GM21360 (cell line): ENCODE results near the gene ALKBH6.
"Not testable (repeated sequence)": the region's sequence is repeated elsewhere in the genome, so short reads cannot be mapped to it uniquely, and the experiment has no call there.

Experiments used
- ATAC-seq: cut with Tn5 transposase; IDR thresholded peaks from one replicate; pipeline ENCODE4 v1.9.1; 2021; ENCODE audit warnings: mild to moderate bottlenecking, moderate library complexity; ENCODE audit not compliant: unreplicated experiment

The ALKBH6 gene

GRCh38 chr19:35993923-35994598 lies 20.0 kb downstream of the ALKBH6 start:
- no peak for ATAC-seq

GRCh38 chr19:35992907-35993765 lies 20.9 kb downstream of the ALKBH6 start:
- no peak for ATAC-seq

GRCh38 chr19:35991731-35992450 lies 22.1 kb downstream of the ALKBH6 start:
- ATAC-seq: no peak

- no peak for ATAC-seq
Observed at GRCh38 chr19:35990771-35991730, 23.0 kb downstream of the ALKBH6 start.

- no peak for ATAC-seq
Observed at GRCh38 chr19:35990156-35990555, 23.9 kb downstream of the ALKBH6 start.

- ATAC-seq: no peak
Observed at GRCh38 chr19:35988824-35989223, 25.2 kb downstream of the ALKBH6 start.

- ATAC-seq: no peak
Observed at GRCh38 chr19:35987571-35987896, 26.5 kb downstream of the ALKBH6 start.

- ATAC-seq: no peak
Observed at GRCh38 chr19:35986664-35987570, 27.1 kb downstream of the ALKBH6 start.

- ATAC-seq: no peak
Observed at GRCh38 chr19:35986111-35986510, 27.9 kb downstream of the ALKBH6 start.

GRCh38 chr19:35983177-35983576 lies 30.8 kb downstream of the ALKBH6 start:
- no peak for ATAC-seq

GRCh38 chr19:35980997-35981396 lies 33.0 kb downstream of the ALKBH6 start:
- ATAC-seq: not testable (repeated sequence)

GRCh38 chr19:35978832-35979365 lies 35.1 kb downstream of the ALKBH6 start:
- no peak for ATAC-seq

- ATAC-seq: no peak
Observed at GRCh38 chr19:35978271-35978670, 35.7 kb downstream of the ALKBH6 start.

GRCh38 chr19:35977446-35978222 lies 36.4 kb downstream of the ALKBH6 start:
- ATAC-seq: no peak

GRCh38 chr19:35975608-35976214 lies 38.3 kb downstream of the ALKBH6 start:
- ATAC-seq: no peak

GRCh38 chr19:35973487-35973886 lies 40.5 kb downstream of the ALKBH6 start:
- no peak for ATAC-seq

- no peak for ATAC-seq
Observed at GRCh38 chr19:35966771-35967170, 47.2 kb downstream of the ALKBH6 start.

- no peak for ATAC-seq
Observed at GRCh38 chr19:35963514-35963913, 50.5 kb downstream of the ALKBH6 start.
